ENCODE data around the gene NTF4. TPM values are rescaled to one million over a fixed set of nuclear protein-coding genes. Genes with fewer than 3 reads are reported as not detected.
"Not testable (repeated sequence)": the region's sequence is repeated elsewhere in the genome, so short reads cannot be mapped to it uniquely, and the experiment has no call there.

NTF4 gene
- total RNA-seq, 3 donors from 2014 or later (not counting 1 experiment from before 2014, with no cell fraction given): not detected

GRCh38 chr19:49019242-49019932 lies 45.2 kb downstream of the NTF4 start:
- Mint-ChIP-seq H3K4me1 (peaks cover 15 to 36% of the 10 kb centered on the region in 2 donors), H3K27me3 (ENCODE audit: low read depth in 2 of 2) (peaks cover 0 to 7% of the 10 kb centered on the region in 2 donors), H3K36me3 (no peaks in the 10 kb centered on the region), H3K27ac (peak overlapping the region in 1 of 2 donors; percentile 84), H3K4me3 (peak overlapping the region; percentile 86), H3K9me3 (no peaks in the 10 kb centered on the region)
- H3K9me3 ChIP-seq (ENCODE audit: control insufficient read depth, insufficient read depth, low read length): no peaks in the 10 kb centered on the region
- ATAC-seq (peak; percentile 36 to 58 (median 55)), DNase-seq (peak; percentile 48 to 76)
- TF ChIP-seq CTCF (IDR thresholded peaks at IDR 0.05): no peak
- peaks cover 33% of the 10 kb centered on the region for H3K4me1 ChIP-seq (ENCODE audit: control insufficient read depth, insufficient read depth, low read length)
- peak overlapping the region; percentile 50 for H3K4me3 ChIP-seq (ENCODE audit: low read length)
- intact Hi-C loops (cut with micrococcal nuclease): no loop called here
- no peaks in the 10 kb centered on the region for H3K36me3 ChIP-seq (ENCODE audit: control insufficient read depth, insufficient read depth, low read length)
- WGBS (ENCODE audit: insufficient coverage): 11% methylated on average over 41 of the region's 41 CpGs
- no peak overlapping the region for H3K27ac ChIP-seq (ENCODE audit: low read length)
- H3K27me3 ChIP-seq (ENCODE audit: control insufficient read depth, insufficient read depth, low read length): peaks cover 3% of the 10 kb centered on the region

GRCh38 chr19:49018388-49019241 lies 46.0 kb downstream of the NTF4 start:
- ATAC-seq; H3K9me3 ChIP-seq (ENCODE audit: control insufficient read depth, insufficient read depth, low read length); H3K36me3 ChIP-seq (ENCODE audit: control insufficient read depth, insufficient read depth, low read length); intact Hi-C loops (cut with micrococcal nuclease); H3K9me3 Mint-ChIP-seq; H3K27ac ChIP-seq (ENCODE audit: low read length); H3K27me3 ChIP-seq (ENCODE audit: control insufficient read depth, insufficient read depth, low read length); H3K27me3 Mint-ChIP-seq (ENCODE audit: low read depth in 2 of 2); H3K36me3 Mint-ChIP-seq: not testable (repeated sequence)
- Histone ChIP-seq H3K4me3 (ENCODE audit: low read length) (peak overlapping the region; percentile 50), H3K4me1 (ENCODE audit: control insufficient read depth, insufficient read depth, low read length) (peaks cover 33% of the 10 kb centered on the region)
- WGBS (ENCODE audit: insufficient coverage): 3% methylated on average over 50 of the region's 50 CpGs
- peak overlapping the region; percentile 86 for H3K4me3 Mint-ChIP-seq
- peaks cover 15 to 36% of the 10 kb centered on the region in 2 donors for H3K4me1 Mint-ChIP-seq
- DNase-seq: peak in 1 of 2 donors; percentile 58
- peak overlapping the region in 1 of 2 donors; percentile 84 for H3K27ac Mint-ChIP-seq

GRCh38 chr19:49017666-49018351 lies 46.8 kb downstream of the NTF4 start:
- intact Hi-C loops (cut with micrococcal nuclease): no loop called here
- H3K4me1 Mint-ChIP-seq: peaks cover 15 to 36% of the 10 kb centered on the region in 2 donors
- no peak overlapping the region for H3K27ac ChIP-seq (ENCODE audit: low read length)
- DNase-seq: peak; percentile 62 to 80
- H3K27ac Mint-ChIP-seq: peak overlapping the region in 1 of 2 donors; percentile 84
- peak overlapping the region; percentile 86 for H3K4me3 Mint-ChIP-seq
- WGBS (ENCODE audit: insufficient coverage): under 1% methylated on average over 62 of the region's 62 CpGs
- H3K27me3 ChIP-seq (ENCODE audit: control insufficient read depth, insufficient read depth, low read length): peaks cover 3% of the 10 kb centered on the region
- no peaks in the 10 kb centered on the region for H3K9me3 ChIP-seq (ENCODE audit: control insufficient read depth, insufficient read depth, low read length)
- H3K36me3 Mint-ChIP-seq: no peaks in the 10 kb centered on the region
- H3K27me3 Mint-ChIP-seq (ENCODE audit: low read depth in 2 of 2): peaks cover 0 to 7% of the 10 kb centered on the region in 2 donors
- H3K9me3 Mint-ChIP-seq: no peaks in the 10 kb centered on the region
- ATAC-seq: peak; percentile 82 to 84 (median 84)
- H3K4me3 ChIP-seq (ENCODE audit: low read length): peak overlapping the region; percentile 50
- TF ChIP-seq CTCF (IDR thresholded peaks at IDR 0.05): peak; percentile 67
- no peaks in the 10 kb centered on the region for H3K36me3 ChIP-seq (ENCODE audit: control insufficient read depth, insufficient read depth, low read length)
- H3K4me1 ChIP-seq (ENCODE audit: control insufficient read depth, insufficient read depth, low read length): peaks cover 33% of the 10 kb centered on the region

All from natural killer cell (primary cell).